Skeletal muscle satellite cell (primary cell): Measurements from ENCODE around the gene THRB.

Experiments used
- H3K27me3 ChIP-seq: 2 replicates; pipeline ENCODE4 v1.7.0; 2013; ENCODE audit warnings: low read length; ENCODE audit not compliant: control insufficient read depth, insufficient read depth
- H3K36me3 ChIP-seq: 2 replicates; pipeline ENCODE4 v1.7.0; 2013; ENCODE audit warnings: mild to moderate bottlenecking, control low read depth, low read length; ENCODE audit not compliant: insufficient read depth
- H3K4me1 ChIP-seq: 2 replicates; pipeline ENCODE4 v1.7.0; 2013; ENCODE audit warnings: low read length; ENCODE audit not compliant: control insufficient read depth, insufficient read depth
- H3K4me2 ChIP-seq: 2 replicates; pipeline ENCODE4 v1.7.0; 2013; ENCODE audit warnings: mild to moderate bottlenecking, low read length
- H3K4me3 ChIP-seq: 2 replicates; pipeline ENCODE4 v1.7.0; 2013; ENCODE audit warnings: low read length
- H3K9ac ChIP-seq: 2 replicates; pipeline ENCODE4 v1.7.0; 2013; ENCODE audit warnings: mild to moderate bottlenecking, low read depth, low read length, moderate library complexity
- H3K9me3 ChIP-seq: replicated peaks from 2 replicates; pipeline ENCODE4 v1.7.0; 2013; ENCODE audit warnings: mild to moderate bottlenecking, control low read depth, low read length

THRB gene

DNA sequence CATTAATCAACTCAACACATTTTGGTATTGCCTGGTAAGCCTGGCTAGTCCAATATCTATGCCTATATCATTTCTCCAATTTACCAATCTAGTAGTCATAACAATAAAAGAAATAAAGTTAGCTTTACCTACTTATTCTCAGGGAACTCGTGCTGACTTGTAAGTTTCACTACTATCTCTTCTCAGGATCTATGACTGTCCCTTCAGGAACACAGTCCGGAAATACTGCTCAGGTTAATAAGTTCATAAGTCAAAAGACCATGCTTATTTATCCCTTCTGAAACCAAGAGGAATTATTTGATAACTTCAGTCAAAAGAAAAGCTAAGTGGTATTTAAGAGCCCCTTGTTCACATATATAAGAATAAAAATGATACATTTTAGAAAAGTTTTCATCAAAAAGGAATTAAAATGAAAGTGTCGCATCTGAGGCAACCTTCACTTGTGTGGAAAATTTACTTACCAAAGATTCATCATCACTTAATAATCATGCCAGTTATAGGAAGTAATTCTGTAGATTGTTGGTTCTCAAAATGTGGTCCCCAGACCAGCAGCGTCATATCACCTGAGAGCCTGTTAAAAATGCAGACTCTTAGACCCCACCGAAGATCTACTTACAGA, 15.5 kb upstream of the THRB start:
- Histone ChIP-seq H3K4me3 (no peak overlapping the region), H3K9ac (no peak overlapping the region), H3K27me3 (no peaks in the 10 kb centered on the region), H3K9me3 (no peaks in the 10 kb centered on the region), H3K36me3 (no peaks in the 10 kb centered on the region), H3K4me2 (no peak overlapping the region), H3K4me1 (peaks cover 40% of the 10 kb centered on the region)

DNA sequence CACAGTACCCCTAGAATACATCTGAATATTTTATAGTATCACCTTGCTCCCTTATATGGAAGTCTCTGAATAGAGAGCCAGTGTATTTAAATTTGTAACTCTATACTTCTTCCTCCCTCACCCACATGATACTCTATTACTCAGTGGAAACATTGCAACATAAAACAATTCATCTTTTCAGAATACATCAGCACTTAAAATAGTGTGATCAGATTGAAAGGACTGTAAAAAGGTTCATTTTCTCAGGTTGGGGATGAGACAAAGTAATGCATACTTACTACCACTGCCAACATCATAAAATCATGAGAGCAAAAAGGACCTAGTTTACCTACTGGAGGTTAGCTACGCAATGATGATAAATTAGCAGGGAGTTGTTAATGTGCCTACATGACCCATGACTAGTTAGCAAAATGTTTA, 13.8 kb upstream of the THRB start:
- Histone ChIP-seq H3K27me3 (no peaks in the 10 kb centered on the region), H3K4me3 (no peak overlapping the region), H3K9ac (peak overlapping the region; percentile 6), H3K9me3 (no peaks in the 10 kb centered on the region), H3K4me1 (peaks cover 31% of the 10 kb centered on the region), H3K36me3 (no peaks in the 10 kb centered on the region), H3K4me2 (peak overlapping the region; percentile 33)

DNA sequence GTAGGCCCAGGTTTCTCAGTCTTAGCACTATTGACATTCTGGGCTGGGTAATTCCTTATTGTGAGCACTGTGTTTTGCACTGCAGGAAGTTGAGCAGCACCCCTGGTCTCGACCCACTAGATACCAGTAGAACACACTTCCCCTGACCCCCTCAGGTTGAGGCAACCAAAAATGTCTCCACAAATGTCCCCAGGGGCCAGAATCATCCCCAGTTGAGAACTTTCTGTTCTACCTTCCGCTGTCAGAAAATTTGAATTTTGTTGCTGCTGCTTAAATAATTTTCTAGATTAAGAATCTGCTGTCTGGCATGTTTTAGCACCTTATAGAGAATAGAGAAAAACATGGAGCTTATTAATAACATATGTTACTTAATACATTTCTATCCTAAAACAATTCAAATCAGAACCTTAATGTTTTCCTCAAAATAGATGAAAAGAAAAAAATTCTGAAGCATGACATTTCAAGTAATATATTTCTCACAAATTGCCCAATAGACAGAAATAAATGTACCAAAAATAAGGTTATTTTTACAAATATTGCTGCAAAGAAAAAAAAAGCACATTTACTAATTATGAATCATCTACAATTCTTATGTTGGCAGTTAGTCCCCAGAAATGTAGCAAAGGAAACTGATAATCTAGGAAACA, 13.2 kb upstream of the THRB start:
- Histone ChIP-seq H3K4me2 (peak overlapping the region; percentile 36), H3K4me1 (peaks cover 26% of the 10 kb centered on the region), H3K36me3 (no peaks in the 10 kb centered on the region)

DNA sequence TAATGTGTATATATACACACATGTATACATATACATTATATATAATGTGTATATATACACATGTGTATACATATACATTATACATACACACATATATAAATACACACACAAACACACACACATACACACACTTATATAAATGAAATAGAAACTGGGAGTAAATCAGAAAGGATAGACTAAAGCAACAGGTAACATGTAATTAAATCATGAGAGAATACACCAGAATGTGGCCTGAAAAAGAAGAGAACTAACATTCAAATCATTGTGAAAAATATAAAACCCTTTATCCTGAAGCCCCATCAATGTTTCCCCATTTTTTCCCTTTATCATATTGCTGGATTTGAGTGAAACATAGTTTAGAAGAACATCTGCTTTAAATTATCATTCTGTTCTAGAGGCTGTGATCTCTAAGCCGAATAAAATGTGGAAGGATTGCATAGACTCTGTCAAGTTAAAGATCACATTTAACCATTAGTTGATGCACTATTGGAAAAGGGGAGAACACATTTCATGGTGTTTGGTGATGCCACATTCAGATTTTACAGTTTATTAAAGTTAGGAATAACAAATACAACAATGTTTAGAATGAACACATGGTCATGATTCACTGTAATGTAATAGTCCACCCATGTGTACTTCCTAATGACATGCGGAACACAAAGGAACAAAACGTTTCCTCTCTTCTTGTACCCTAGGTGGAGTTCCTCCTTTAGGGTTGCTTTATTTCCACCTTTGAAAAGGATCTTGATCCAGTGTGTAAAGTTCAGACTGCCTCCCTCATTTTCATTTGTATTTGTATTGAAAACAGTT, 12.5 kb upstream of the THRB start:
- Histone ChIP-seq H3K4me1 (peaks cover 27% of the 10 kb centered on the region), H3K36me3 (no peaks in the 10 kb centered on the region), H3K27me3 (no peaks in the 10 kb centered on the region), H3K9me3 (no peaks in the 10 kb centered on the region), H3K4me2 (peak overlapping the region; percentile 36), H3K9ac (peak overlapping the region; percentile 54), H3K4me3 (peak overlapping the region; percentile 15)

More for the DNA sequence above, 13.2 kb upstream of the THRB start:
- Histone ChIP-seq H3K27me3 (no peaks in the 10 kb centered on the region), H3K9ac (peak overlapping the region; percentile 54), H3K9me3 (no peaks in the 10 kb centered on the region), H3K4me3 (peak overlapping the region; percentile 15)

DNA sequence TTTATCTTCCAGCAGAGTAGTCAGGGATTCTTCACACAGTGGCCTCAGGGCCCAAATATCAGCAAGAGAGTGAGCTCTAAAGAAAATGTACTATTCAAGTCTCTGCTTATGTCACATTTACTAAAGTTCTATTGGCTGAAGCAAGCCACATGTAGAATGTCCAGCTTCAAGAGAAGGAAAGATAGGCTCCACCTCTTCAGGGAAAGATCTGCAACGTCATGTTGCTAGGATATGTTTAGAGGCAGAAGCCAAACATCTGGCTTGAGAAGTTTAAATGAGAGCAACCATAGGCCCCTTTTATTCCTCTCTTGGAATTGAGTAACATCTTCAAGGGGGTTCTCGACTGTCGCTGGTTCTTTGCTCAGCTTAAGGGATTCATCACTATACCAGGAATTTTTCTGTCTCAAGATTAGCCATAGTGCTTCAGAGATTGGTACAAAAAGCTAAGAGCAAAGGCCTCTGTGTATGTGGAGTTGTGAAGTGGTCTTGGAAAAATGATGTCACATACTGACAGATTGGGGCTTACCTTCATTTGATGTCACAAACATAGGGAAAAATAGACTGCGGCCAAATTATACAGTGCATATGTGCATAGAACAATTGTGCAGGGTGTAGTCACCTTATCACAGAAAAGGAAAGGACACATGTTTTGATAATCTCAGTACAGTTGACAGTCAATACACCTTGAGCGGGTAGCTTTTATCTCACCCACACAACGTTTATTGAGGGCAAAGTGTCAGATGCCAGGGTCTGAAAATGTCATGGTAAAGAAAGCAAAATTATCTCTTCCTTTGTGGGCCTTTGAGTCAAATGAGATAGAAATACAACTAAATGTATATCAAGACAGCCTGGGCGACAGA, 11.3 kb upstream of the THRB start:
- H3K4me3 ChIP-seq, result no peak overlapping the region
- no peak overlapping the region for H3K9ac ChIP-seq
- H3K9me3 ChIP-seq, result no peaks in the 10 kb centered on the region
- H3K4me1 ChIP-seq, result peaks cover 29% of the 10 kb centered on the region
- no peak overlapping the region for H3K4me2 ChIP-seq
- no peaks in the 10 kb centered on the region for H3K36me3 ChIP-seq
- H3K27me3 ChIP-seq, result no peaks in the 10 kb centered on the region

DNA sequence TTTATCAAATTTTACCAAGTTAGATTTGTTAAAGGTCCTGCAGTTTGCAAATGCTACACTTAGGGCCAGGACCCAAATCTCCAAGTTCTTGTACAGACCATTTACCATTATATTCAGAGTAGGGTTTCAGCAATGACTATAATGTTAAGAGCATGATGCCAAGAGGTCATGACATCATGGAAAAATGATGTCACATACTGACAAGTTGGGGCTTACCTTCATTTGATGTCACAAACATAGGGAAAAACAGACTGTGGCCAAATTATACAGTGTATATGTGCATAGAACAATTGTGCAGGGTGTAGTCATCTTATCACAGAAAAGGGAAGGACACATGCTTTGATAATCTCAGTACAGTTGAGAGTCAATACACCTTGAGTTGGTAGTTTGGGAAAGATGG, 10.1 kb upstream of the THRB start:
- H3K27me3 ChIP-seq, result no peaks in the 10 kb centered on the region

DNA sequence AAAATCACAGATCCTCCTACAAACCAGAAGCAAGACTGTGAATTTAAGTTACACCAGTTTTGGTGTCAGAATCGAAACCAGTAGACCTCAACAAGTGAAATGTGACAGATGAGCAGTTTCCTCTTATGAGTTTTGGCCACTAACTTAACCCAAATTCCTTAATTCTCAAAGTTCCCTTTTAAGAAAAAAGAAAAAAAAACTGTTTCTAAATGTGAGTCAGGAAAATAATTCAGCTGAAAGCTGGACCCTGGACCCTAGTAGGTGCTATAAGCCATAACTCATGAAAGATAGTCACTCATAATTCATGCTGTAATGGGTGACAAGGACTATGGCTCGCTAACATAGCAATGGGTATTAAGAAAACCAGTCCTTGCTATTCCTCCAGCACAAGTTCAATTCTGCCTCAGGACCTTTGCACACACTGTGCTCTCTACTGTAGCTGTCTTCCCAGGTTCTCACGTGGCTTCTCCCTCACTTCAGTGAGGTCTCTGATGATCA, 9.0 kb upstream of the THRB start:
- peaks cover 35% of the 10 kb centered on the region for H3K4me1 ChIP-seq
- no peaks in the 10 kb centered on the region for H3K9me3 ChIP-seq
- no peak overlapping the region for H3K4me3 ChIP-seq

More for the DNA sequence above, 10.1 kb upstream of the THRB start:
- H3K4me1 ChIP-seq, result peaks cover 41% of the 10 kb centered on the region
- no peak overlapping the region for H3K9ac ChIP-seq
- no peak overlapping the region for H3K4me2 ChIP-seq
- H3K4me3 ChIP-seq, result no peak overlapping the region
- H3K9me3 ChIP-seq, result no peaks in the 10 kb centered on the region
- H3K36me3 ChIP-seq, result no peaks in the 10 kb centered on the region

DNA sequence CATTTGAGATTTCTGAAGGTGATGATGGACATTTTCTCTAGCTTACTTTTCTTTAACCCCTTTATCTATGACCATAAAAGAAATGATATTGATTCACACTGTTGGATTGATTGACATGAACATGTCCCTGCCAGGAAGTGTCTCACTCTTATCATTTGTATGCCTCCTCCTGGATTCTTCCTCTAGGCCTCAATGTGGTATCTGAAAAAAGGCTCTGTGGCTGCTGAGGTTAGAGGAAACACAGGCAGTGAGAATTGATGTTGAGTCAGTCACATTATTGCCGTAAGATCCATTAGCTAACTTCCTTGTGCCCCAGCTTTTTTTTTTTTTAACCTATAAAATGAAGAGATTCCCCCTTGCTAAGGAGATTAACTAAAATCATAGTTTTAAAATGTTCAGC, 8.0 kb upstream of the THRB start:
- Histone ChIP-seq H3K27me3 (no peaks in the 10 kb centered on the region), H3K4me2 (no peak overlapping the region), H3K36me3 (no peaks in the 10 kb centered on the region), H3K4me3 (no peak overlapping the region), H3K4me1 (peaks cover 27% of the 10 kb centered on the region), H3K9me3 (no peaks in the 10 kb centered on the region), H3K9ac (no peak overlapping the region)

More for the DNA sequence above, 9.0 kb upstream of the THRB start:
- H3K4me2 ChIP-seq, result no peak overlapping the region
- no peaks in the 10 kb centered on the region for H3K36me3 ChIP-seq
- H3K9ac ChIP-seq, result no peak overlapping the region
- H3K27me3 ChIP-seq, result no peaks in the 10 kb centered on the region

DNA sequence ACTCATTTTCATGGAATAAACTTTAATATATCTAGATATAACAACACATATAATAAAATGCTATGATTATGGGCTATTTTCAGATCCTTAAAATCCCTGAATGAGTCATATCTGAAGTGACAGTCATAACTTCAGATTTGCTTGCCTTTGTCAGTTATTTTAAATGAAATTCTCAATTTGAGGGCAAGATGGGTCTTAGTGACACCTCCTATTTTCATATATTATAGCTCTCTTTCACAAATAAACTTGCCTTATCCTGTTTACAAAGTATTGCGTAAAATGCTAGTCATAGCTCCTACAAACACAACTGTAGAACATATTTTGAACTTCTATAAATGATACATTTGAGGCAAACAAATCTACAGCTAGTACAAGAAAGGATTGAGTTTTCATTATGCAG, 6.2 kb upstream of the THRB start:
- Histone ChIP-seq H3K4me1 (peaks cover 23% of the 10 kb centered on the region), H3K4me3 (no peak overlapping the region), H3K4me2 (no peak overlapping the region), H3K27me3 (no peaks in the 10 kb centered on the region), H3K9ac (no peak overlapping the region), H3K9me3 (no peaks in the 10 kb centered on the region), H3K36me3 (no peaks in the 10 kb centered on the region)

DNA sequence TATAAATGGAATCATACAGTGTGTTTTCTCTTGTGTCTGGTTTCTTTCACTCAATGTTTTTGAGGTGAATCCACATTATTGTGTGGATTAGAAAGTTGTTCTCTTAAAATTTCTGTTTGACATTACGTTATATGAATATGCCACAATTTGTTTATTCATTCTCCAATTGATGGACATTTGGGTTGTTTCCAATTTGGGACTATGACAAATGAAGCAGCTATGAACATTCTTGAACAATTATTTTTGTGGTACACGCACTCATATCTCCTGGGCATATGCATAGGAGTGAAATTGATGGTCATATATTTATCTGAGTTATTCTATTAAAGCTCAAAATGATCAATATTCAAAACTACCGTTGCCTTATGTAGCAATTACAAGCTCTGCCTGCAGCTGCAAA, 5.3 kb upstream of the THRB start:
- Histone ChIP-seq H3K4me3 (no peak overlapping the region), H3K4me1 (peaks cover 29% of the 10 kb centered on the region), H3K27me3 (no peaks in the 10 kb centered on the region), H3K9me3 (no peaks in the 10 kb centered on the region), H3K4me2 (no peak overlapping the region), H3K9ac (no peak overlapping the region), H3K36me3 (no peaks in the 10 kb centered on the region)

DNA sequence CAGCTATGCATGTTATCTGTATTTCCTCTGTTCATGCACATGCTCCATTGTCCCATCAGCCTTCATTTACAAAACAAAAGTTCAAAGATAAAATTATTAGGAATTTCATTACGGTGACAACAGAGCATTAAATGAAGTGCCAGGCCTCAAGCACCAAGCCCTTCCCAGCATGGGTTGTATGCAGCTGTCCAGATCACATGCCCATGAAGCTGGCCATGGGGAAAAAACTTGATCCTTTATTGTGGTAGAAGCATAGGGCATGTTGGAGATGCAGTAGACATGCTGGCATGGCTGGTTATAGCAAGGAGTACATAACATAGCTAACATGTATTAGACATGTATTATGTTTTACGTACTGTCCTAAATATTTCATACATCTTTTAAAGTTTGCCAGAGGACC, 4.1 kb upstream of the THRB start:
- H3K27me3 ChIP-seq, result no peaks in the 10 kb centered on the region
- no peaks in the 10 kb centered on the region for H3K36me3 ChIP-seq
- H3K4me2 ChIP-seq, result no peak overlapping the region
- H3K4me3 ChIP-seq, result no peak overlapping the region
- H3K4me1 ChIP-seq, result peaks cover 29% of the 10 kb centered on the region
- no peak overlapping the region for H3K9ac ChIP-seq
- H3K9me3 ChIP-seq, result no peaks in the 10 kb centered on the region
